Gastrocnemius medialis (tissue), 4 donors: ENCODE results near the gene ABCC12. TPM values are rescaled to one million over a fixed set of nuclear protein-coding genes. Genes with fewer than 3 reads are reported as not detected.

ENCODE experiments used
- ATAC-seq, 2 donors: fragments of 150-250 bp; one replicate each; pipeline ENCODE4 v1.9.1; 2016
- DNase-seq, 2 donors: peaks; one replicate each; pipeline ENCODE4 v3.0.0-alpha.2; 2019
- H3K27ac ChIP-seq, 4 donors: fragments of 200-600 bp; sonication (generic); 1 replicate in 1 of 4; 2 replicates in 3 of 4; pipeline ENCODE4 v1.5.1; 2016 to 2018; ENCODE audit warnings: mild to moderate bottlenecking in 2 of 4, moderate library complexity in 1 of 4
- H3K27me3 ChIP-seq, 3 donors: fragments of 200-600 bp; sonication (generic) in 2 of 3; 1 replicate in 1 of 3; 2 replicates in 2 of 3; pipeline versions ENCODE4 v1.5.1 to v1.6.0; 2016 to 2019; ENCODE audit warnings: mild to moderate bottlenecking in 1 of 3, moderate library complexity in 1 of 3
- H3K36me3 ChIP-seq, 2 donors: fragments of 200-600 bp; sonication (generic) in 1 of 2; one replicate each; pipeline ENCODE4 v1.5.1; 2017 to 2018
- H3K4me1 ChIP-seq, 2 donors: fragments of 200-600 bp; sonication (generic) in 1 of 2; one replicate each; pipeline ENCODE4 v1.5.1; 2016 to 2017; ENCODE audit warnings: mild to moderate bottlenecking in 2 of 2
- H3K4me3 ChIP-seq, 4 donors: fragments of 200-600 bp; sonication (generic) in 3 of 4; 1 replicate in 1 of 4; 2 replicates in 3 of 4; pipeline ENCODE4 v1.5.1; 2016 to 2019; ENCODE audit warnings: mild to moderate bottlenecking in 2 of 4
- H3K9me3 ChIP-seq, 3 donors: fragments of 200-600 bp; sonication (generic) in 2 of 3; 1 replicate in 1 of 3; 2 replicates in 2 of 3; pipeline ENCODE4 v1.5.1; 2016 to 2019
- CTCF ChIP-seq, 5 experiments: fragments of 450-650 bp in 3 of 5; fragments of 200-600 bp in 2 of 5; sonication (generic) in 2 of 5; IDR thresholded peaks in 4 of 5; conservative IDR thresholded peaks in 1 of 5; 1 replicate in 4 of 5; 2 replicates in 1 of 5; pipeline ENCODE4 v1.5.1; 2016 to 2019; ENCODE audit warnings: antibody characterized with exemption in 5 of 5, mild to moderate bottlenecking in 3 of 5, moderate library complexity in 3 of 5
- POLR2A ChIP-seq, 2 donors: fragments of 450-650 bp; IDR thresholded peaks; one replicate each; pipeline ENCODE4 v1.6.1; 2017; ENCODE audit warnings: antibody characterized with exemption in 2 of 2, mild to moderate bottlenecking in 2 of 2, moderate library complexity in 2 of 2
- in situ Hi-C, 4 donors: fragments of 200-750 bp; cut with MboI; loops; one replicate each; pipeline versions ENCODE4 v1.15.0 to v1.8.0; 2017; ENCODE audit warnings: low sequenced_read_pairs in 4 of 4
- intact Hi-C: fragments of 100-400 bp; cut with DNase I; formaldehyde crosslinking; loops from one replicate; pipeline ENCODE4 v1.15.1; 2023; ENCODE audit warnings: low total_unique reads
- total RNA-seq, 4 donors: library from RNA; depleted of rRNA; stranded (reverse); fragments of >200 nt; gene quantifications; one replicate each; pipeline versions ENCODE4 v1.1.0 to v1.2.3, GENCODE V29; 2016

The ABCC12 gene
- total RNA-seq, 4 donors from 2014 or later: 0.15 to 0.40 (median 0.16) TPM; not detected in 1

- Histone ChIP-seq H3K27ac (no peak overlapping the region), H3K4me3 (no peak overlapping the region), H3K36me3 (no peaks in the 10 kb centered on the region), H3K27me3 (no peaks in the 10 kb centered on the region), H3K4me1 (no peaks in the 10 kb centered on the region), H3K9me3 (peaks cover 0 to under 1% (median 0%) of the 10 kb centered on the region in 3 donors)
- in situ Hi-C loops (no loop called here), intact Hi-C loops (no loop called here)
- ATAC-seq (no peak), DNase-seq (no peak)
- TF ChIP-seq POLR2A (IDR thresholded peaks at IDR 0.05): no peak
- TF ChIP-seq CTCF (IDR thresholded peaks at IDR 0.05 in 4 of 5, conservative IDR thresholded peaks at IDR 0.05 in 1 of 5): no peak
Observed at GRCh38 chr16:48143812-48144368, 11.9 kb downstream of the ABCC12 start.

- H3K4me3 ChIP-seq: no peak overlapping the region
Observed at GRCh38 chr16:48140821-48141220, 15.0 kb downstream of the ABCC12 start.

GRCh38 chr16:48139517-48139916 lies 16.3 kb downstream of the ABCC12 start:
- intact Hi-C loops (no loop called here), in situ Hi-C loops (no loop called here)
- DNase-seq (no peak), ATAC-seq (no peak)
- H3K27me3 ChIP-seq: no peaks in the 10 kb centered on the region
- H3K4me3 ChIP-seq: no peak overlapping the region
- no peaks in the 10 kb centered on the region for H3K9me3 ChIP-seq
- H3K4me1 ChIP-seq: peaks cover 19 to 22% of the 10 kb centered on the region in 2 donors
- H3K27ac ChIP-seq: no peak overlapping the region
- no peak for TF ChIP-seq CTCF (IDR thresholded peaks at IDR 0.05 in 4 of 5, conservative IDR thresholded peaks at IDR 0.05 in 1 of 5)
- no peak for TF ChIP-seq POLR2A (IDR thresholded peaks at IDR 0.05)
- H3K36me3 ChIP-seq: no peaks in the 10 kb centered on the region

More at GRCh38 chr16:48140821-48141220, 15.0 kb downstream of the ABCC12 start:
- Histone ChIP-seq H3K27ac (no peak overlapping the region), H3K9me3 (no peaks in the 10 kb centered on the region), H3K4me1 (peaks cover 19 to 22% of the 10 kb centered on the region in 2 donors), H3K27me3 (no peaks in the 10 kb centered on the region), H3K36me3 (no peaks in the 10 kb centered on the region)
- intact Hi-C loops (no loop called here), in situ Hi-C loops (no loop called here)
- DNase-seq (no peak), ATAC-seq (no peak)
- TF ChIP-seq POLR2A (IDR thresholded peaks at IDR 0.05) (no peak), CTCF (IDR thresholded peaks at IDR 0.05 in 4 of 5, conservative IDR thresholded peaks at IDR 0.05 in 1 of 5) (no peak)

GRCh38 chr16:48138543-48138942 lies 17.2 kb downstream of the ABCC12 start:
- no peaks in the 10 kb centered on the region for H3K36me3 ChIP-seq
- intact Hi-C loops: no loop called here
- H3K27me3 ChIP-seq: no peaks in the 10 kb centered on the region
- DNase-seq: no peak
- peaks cover 19 to 22% of the 10 kb centered on the region in 2 donors for H3K4me1 ChIP-seq
- no peak for ATAC-seq
- TF ChIP-seq CTCF (IDR thresholded peaks at IDR 0.05 in 4 of 5, conservative IDR thresholded peaks at IDR 0.05 in 1 of 5): no peak
- TF ChIP-seq POLR2A (IDR thresholded peaks at IDR 0.05): no peak
- in situ Hi-C loops: no loop called here
- H3K27ac ChIP-seq: no peak overlapping the region
- H3K4me3 ChIP-seq: no peak overlapping the region
- no peaks in the 10 kb centered on the region for H3K9me3 ChIP-seq

GRCh38 chr16:48137822-48138221 lies 18.0 kb downstream of the ABCC12 start:
- DNase-seq (no peak), ATAC-seq (no peak)
- Histone ChIP-seq H3K4me1 (peaks cover 19 to 22% of the 10 kb centered on the region in 2 donors), H3K27ac (no peak overlapping the region), H3K4me3 (no peak overlapping the region), H3K36me3 (no peaks in the 10 kb centered on the region), H3K9me3 (no peaks in the 10 kb centered on the region), H3K27me3 (no peaks in the 10 kb centered on the region)
- intact Hi-C loops (no loop called here), in situ Hi-C loops (no loop called here)
- TF ChIP-seq POLR2A (IDR thresholded peaks at IDR 0.05): no peak
- TF ChIP-seq CTCF (IDR thresholded peaks at IDR 0.05 in 4 of 5, conservative IDR thresholded peaks at IDR 0.05 in 1 of 5): no peak
